Neural progenitor cell (in vitro differentiated cells): ENCODE results near the gene ZCCHC3.

Experiments used
- CTCF ChIP-seq: fragments of 200-600 bp; sonication (generic); IDR thresholded peaks from 2 replicates; pipeline ENCODE4 v1.5.1; 2017; ENCODE audit warnings: antibody characterized with exemption, mild to moderate bottlenecking
- EZH2 ChIP-seq: fragments of 200-600 bp; sonication (generic); IDR thresholded peaks from 2 replicates; pipeline ENCODE4 v1.6.1; 2017; ENCODE audit warnings: antibody characterized with exemption, mild to moderate bottlenecking, moderate library complexity
- EZH2phosphoT487 ChIP-seq: fragments of 200-600 bp; sonication (generic); IDR thresholded peaks from 2 replicates; pipeline ENCODE4 v1.6.1; 2017; ENCODE audit warnings: antibody characterized with exemption

GRCh38 chr20:311609-312008 is 14.2 kb downstream of the ZCCHC3 start:
- TF ChIP-seq CTCF (no peak), EZH2 (no peak), EZH2phosphoT487 (no peak)
